Upper lobe of left lung (tissue), 4 donors: ENCODE data around the gene ATP1A2.

Source experiments
- CTCF ChIP-seq, 6 experiments: fragments of 450-650 bp in 4 of 6; fragments of 200-600 bp in 2 of 6; sonication (generic) in 2 of 6; IDR thresholded peaks; one replicate each; pipeline ENCODE4 v1.5.1; 2016 to 2019; ENCODE audit warnings: antibody characterized with exemption in 6 of 6
- EP300 ChIP-seq, 4 donors: sonication (generic); formaldehyde crosslinking; IDR thresholded peaks; one replicate each; pipeline ENCODE4 v1.5.1; 2017; ENCODE audit warnings: antibody characterized with exemption in 4 of 4, control low read depth in 2 of 4
- POLR2A ChIP-seq, 4 donors: fragments of 450-650 bp; IDR thresholded peaks; one replicate each; pipeline ENCODE4 v1.5.1; 2016 to 2017; ENCODE audit warnings: antibody characterized with exemption in 4 of 4, mild to moderate bottlenecking in 2 of 4
- POLR2AphosphoS5 ChIP-seq, 2 donors: sonication (generic); formaldehyde crosslinking; IDR thresholded peaks; one replicate each; pipeline ENCODE4 v1.5.1; 2017; ENCODE audit warnings: antibody characterized with exemption in 2 of 2

- TF ChIP-seq CTCF (IDR thresholded peaks at IDR 0.05) (no peak), POLR2A (IDR thresholded peaks at IDR 0.05) (no peak), POLR2AphosphoS5 (IDR thresholded peaks at IDR 0.05) (no peak), EP300 (IDR thresholded peaks at IDR 0.05) (no peak)
Measured at GRCh38 chr1:160164121-160164520, 48.6 kb downstream of the ATP1A2 start.
